Endothelial cell (in vitro differentiated cells): ENCODE results near the gene SCO2. TPM values are rescaled to one million over a fixed set of nuclear protein-coding genes. Genes with fewer than 3 reads are reported as not detected.
"Not testable (repeated sequence)": the region's sequence is repeated elsewhere in the genome, so short reads cannot be mapped to it uniquely, and the experiment has no call there.

Experiments used
- DNase-seq: peaks from one replicate; pipeline ENCODE4 v3.0.0; 2021; ENCODE audit warnings: low spot score
- H3K27ac Mint-ChIP-seq: one replicate; pipeline ENCODE4 v1.8.0; 2021; ENCODE audit warnings: mixed read lengths, inconsistent platforms; ENCODE audit not compliant: unreplicated experiment
- H3K27me3 Mint-ChIP-seq: one replicate; pipeline ENCODE4 v1.8.0; 2021; ENCODE audit warnings: mild to moderate bottlenecking, moderate library complexity, mixed read lengths, inconsistent platforms; ENCODE audit not compliant: unreplicated experiment
- H3K36me3 Mint-ChIP-seq: one replicate; pipeline ENCODE4 v1.8.0; 2021; ENCODE audit warnings: mild to moderate bottlenecking, low read depth, mixed read lengths, inconsistent platforms; ENCODE audit not compliant: unreplicated experiment
- H3K4me1 Mint-ChIP-seq: one replicate; pipeline ENCODE4 v1.8.0; 2021; ENCODE audit warnings: mild to moderate bottlenecking, mixed read lengths, inconsistent platforms; ENCODE audit not compliant: unreplicated experiment
- H3K4me3 Mint-ChIP-seq: one replicate; pipeline ENCODE4 v1.8.0; 2021; ENCODE audit warnings: mild to moderate bottlenecking, mixed read lengths, inconsistent platforms; ENCODE audit not compliant: unreplicated experiment
- H3K9me3 Mint-ChIP-seq: one replicate; pipeline ENCODE4 v1.8.0; 2021; ENCODE audit warnings: mixed read lengths, inconsistent platforms; ENCODE audit not compliant: unreplicated experiment
- CTCF ChIP-seq: fragments of 200-600 bp; sonication (generic); IDR thresholded peaks from one replicate; pipeline ENCODE4 v1.5.0; 2021; ENCODE audit warnings: antibody characterized with exemption; ENCODE audit not compliant: unreplicated experiment
- total RNA-seq: library from RNA; stranded (reverse); fragmentation: NEBNext Ultra II Directional; extraction: Animal tissue kit (Norgen Biotek cat#: 25700); gene quantifications from one replicate; pipeline ENCODE4 v1.2.1, GENCODE V29; 2021; ENCODE audit not compliant: unreplicated experiment

Gene SCO2
- total RNA-seq, 1 donor from 2014 or later = 1.1 TPM

- Mint-ChIP-seq H3K9me3 (no peaks in the 10 kb centered on the region), H3K27me3 (peaks cover 2% of the 10 kb centered on the region), H3K4me1 (peaks cover 6% of the 10 kb centered on the region), H3K36me3 (no peaks in the 10 kb centered on the region), H3K27ac (no peak overlapping the region), H3K4me3 (no peak overlapping the region)
- no peak for DNase-seq
- no peak for TF ChIP-seq CTCF
Measured at GRCh38 chr22:50542416-50542927, 17.1 kb upstream of the SCO2 start.

- not testable (repeated sequence) for H3K4me3 Mint-ChIP-seq, H3K27ac Mint-ChIP-seq, DNase-seq, H3K27me3 Mint-ChIP-seq, H3K36me3 Mint-ChIP-seq, H3K9me3 Mint-ChIP-seq, H3K4me1 Mint-ChIP-seq
Measured at GRCh38 chr22:50541667-50542026, 16.2 kb upstream of the SCO2 start.

- DNase-seq = no peak
- H3K4me1 Mint-ChIP-seq = peaks cover 6% of the 10 kb centered on the region
- H3K27me3 Mint-ChIP-seq = peaks cover 2% of the 10 kb centered on the region
- no peaks in the 10 kb centered on the region for H3K36me3 Mint-ChIP-seq
- no peaks in the 10 kb centered on the region for H3K9me3 Mint-ChIP-seq
- no peak overlapping the region for H3K4me3 Mint-ChIP-seq
- no peak for TF ChIP-seq CTCF
- H3K27ac Mint-ChIP-seq = no peak overlapping the region
Measured at GRCh38 chr22:50540381-50540780, 15.0 kb upstream of the SCO2 start.

GRCh38 chr22:50537765-50538164 is 12.4 kb upstream of the SCO2 start:
- no peaks in the 10 kb centered on the region for H3K9me3 Mint-ChIP-seq
- no peaks in the 10 kb centered on the region for H3K36me3 Mint-ChIP-seq
- peak overlapping the region; percentile 44 for H3K27ac Mint-ChIP-seq
- peaks cover 11% of the 10 kb centered on the region for H3K4me1 Mint-ChIP-seq
- no peak overlapping the region for H3K4me3 Mint-ChIP-seq
- peaks cover 2% of the 10 kb centered on the region for H3K27me3 Mint-ChIP-seq
- DNase-seq = no peak
- TF ChIP-seq CTCF = no peak

- no peak for DNase-seq
- no peak for TF ChIP-seq CTCF
- H3K27me3 Mint-ChIP-seq = peaks cover 6% of the 10 kb centered on the region
- no peak overlapping the region for H3K27ac Mint-ChIP-seq
- H3K4me1 Mint-ChIP-seq = peaks cover 15% of the 10 kb centered on the region
- H3K36me3 Mint-ChIP-seq = no peaks in the 10 kb centered on the region
- no peak overlapping the region for H3K4me3 Mint-ChIP-seq
- H3K9me3 Mint-ChIP-seq = no peaks in the 10 kb centered on the region
Measured at GRCh38 chr22:50536226-50536625, 10.8 kb upstream of the SCO2 start.

- TF ChIP-seq CTCF = no peak
- no peak overlapping the region for H3K27ac Mint-ChIP-seq
Measured at GRCh38 chr22:50535113-50535512, 9.7 kb upstream of the SCO2 start.

GRCh38 chr22:50533856-50534711 is 8.7 kb upstream of the SCO2 start:
- H3K9me3 Mint-ChIP-seq, DNase-seq, H3K27ac Mint-ChIP-seq, H3K36me3 Mint-ChIP-seq, H3K4me3 Mint-ChIP-seq: not testable (repeated sequence)
- H3K27me3 Mint-ChIP-seq = peaks cover 11% of the 10 kb centered on the region
- H3K4me1 Mint-ChIP-seq = peaks cover 15% of the 10 kb centered on the region

More at GRCh38 chr22:50535113-50535512, 9.7 kb upstream of the SCO2 start:
- Mint-ChIP-seq H3K27me3 (peaks cover 8% of the 10 kb centered on the region), H3K36me3 (no peaks in the 10 kb centered on the region), H3K9me3 (no peaks in the 10 kb centered on the region), H3K4me3 (no peak overlapping the region), H3K4me1 (peaks cover 15% of the 10 kb centered on the region)
- no peak for DNase-seq
